HG02870 (cell line): ENCODE data around the gene MMS22L.

Experiments used
- ATAC-seq: cut with Tn5 transposase; IDR thresholded peaks from one replicate; pipeline ENCODE4 v1.9.1; 2021; ENCODE audit warnings: mild to moderate bottlenecking, moderate library complexity; ENCODE audit not compliant: unreplicated experiment

MMS22L gene

DNA sequence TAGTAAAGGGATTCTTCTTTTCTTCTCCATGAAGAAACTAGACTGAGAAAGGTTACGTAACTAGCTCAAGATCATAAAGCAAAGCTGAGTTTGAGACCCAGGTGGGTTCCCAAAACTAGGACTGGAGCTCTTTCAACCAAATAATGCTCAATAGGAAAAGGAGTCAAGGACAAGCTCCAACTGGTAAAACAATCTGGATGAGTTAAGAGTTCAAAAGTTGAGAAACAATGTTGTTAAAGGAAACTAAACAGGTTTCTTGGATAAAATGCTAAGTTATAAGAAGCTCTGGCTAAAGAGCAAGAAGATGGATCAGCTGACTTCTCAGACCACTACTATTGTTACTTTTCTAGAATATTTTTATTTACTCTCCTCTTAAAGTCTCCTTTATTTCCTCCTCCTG lies 137.3 kb downstream of the MMS22L start:
- ATAC-seq: no peak

DNA sequence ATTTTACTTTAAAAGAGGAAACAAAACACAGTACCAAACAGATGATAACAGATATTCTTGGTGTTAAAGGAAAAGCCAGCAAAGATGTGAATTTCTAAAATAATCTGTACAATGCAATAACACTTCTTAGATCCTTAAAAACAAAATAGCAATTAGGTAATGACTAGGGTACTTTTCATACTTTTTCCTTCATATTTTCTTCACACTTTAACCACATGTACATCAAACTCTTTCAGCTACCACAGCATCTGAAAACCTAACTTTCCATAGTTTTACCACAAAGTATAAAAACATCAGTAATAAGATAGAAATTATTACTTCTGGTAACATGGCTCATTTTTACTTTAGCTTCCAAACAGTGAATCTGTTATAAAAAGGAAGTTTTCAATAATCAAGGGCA lies 141.3 kb downstream of the MMS22L start:
- no peak for ATAC-seq

DNA sequence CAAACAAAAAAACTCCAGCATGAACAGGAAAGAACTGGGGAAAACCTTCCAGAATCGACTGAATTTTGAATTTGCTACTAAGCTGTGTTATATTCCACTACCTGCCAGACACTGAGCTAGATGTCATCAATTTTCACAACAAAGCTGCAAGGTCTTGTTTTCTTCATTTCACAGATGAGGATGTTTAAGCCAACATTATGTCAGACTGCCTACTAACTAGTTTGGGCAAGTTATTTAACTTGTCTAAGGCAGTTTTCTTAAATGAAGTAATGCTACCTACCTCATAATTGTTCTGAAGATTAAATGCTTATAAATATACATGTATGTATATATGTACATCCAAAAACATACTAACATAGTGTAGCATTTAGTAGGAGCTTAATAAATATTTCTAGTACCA lies 144.4 kb downstream of the MMS22L start:
- ATAC-seq: no peak

DNA sequence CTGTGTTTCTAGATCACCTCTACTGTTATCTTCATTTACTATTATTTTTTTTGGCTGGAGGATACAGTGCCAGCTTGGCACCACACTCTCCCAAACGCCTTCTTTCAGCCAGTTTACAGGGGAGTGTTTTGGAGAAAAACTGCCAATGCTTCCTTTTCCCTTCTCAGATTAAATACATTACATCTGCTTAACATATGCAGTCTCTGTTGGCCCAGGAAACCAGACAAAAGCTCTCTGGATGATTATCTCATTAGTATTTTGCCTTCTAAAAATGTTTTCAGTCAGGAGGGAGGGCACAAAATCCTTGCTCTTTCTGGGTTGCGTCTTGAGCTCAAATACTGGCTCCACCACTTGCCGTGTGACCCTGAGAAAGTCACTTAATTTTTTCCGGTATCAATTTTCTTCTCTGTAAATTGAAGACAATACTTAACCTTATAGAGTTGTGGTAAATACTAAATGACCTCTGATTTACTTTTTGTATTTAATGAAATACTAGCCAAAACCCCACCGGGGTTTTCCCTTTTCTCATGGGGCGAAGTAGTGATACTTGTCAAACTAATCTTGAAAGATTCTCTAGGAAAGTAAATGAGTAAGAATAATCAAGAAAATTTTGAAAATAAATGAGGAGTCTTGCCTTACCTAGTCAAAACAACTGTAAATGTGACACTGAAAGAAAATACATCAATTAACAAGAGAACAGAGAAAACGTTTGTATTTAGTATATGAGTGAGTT lies 146.2 kb downstream of the MMS22L start:
- ATAC-seq: peak; percentile 73

DNA sequence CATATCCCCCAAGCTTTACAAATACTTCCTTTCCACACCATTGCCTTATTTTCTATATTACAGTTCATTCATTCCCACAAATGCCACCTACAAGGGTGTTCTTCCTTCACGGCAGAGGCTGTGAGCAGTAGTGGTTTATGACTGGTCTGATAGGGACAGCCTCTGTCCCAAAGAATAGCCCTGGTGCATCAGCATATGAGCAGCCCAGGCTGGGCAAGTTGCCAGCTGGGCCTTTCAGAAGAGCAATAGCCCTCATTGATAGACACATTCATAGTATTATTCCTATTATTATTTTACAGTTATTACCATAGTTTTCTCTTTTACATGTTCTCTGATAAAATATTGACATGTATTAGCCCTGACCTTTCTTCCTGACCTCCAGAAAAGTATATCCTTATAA lies 149.9 kb downstream of the MMS22L start:
- ATAC-seq: no peak

DNA sequence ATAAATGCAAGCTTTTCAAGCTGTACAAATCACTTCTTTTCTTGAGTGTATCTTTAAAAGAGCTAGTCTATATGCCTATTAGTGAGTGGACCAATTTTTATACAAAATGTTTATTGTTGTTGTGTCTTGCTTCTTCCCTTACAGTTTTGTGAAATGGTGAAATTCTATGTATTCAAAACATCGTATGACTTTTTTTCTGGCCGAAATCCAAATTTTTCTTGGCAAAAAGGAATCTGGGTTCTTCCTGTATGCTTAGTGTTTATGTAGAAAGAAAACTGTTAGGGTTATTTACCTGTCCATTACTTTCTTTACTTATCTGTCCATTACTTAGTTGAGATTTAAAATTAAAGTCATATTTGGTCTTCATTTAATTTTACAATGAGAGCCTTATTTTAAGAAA lies 153.9 kb downstream of the MMS22L start:
- no peak for ATAC-seq

DNA sequence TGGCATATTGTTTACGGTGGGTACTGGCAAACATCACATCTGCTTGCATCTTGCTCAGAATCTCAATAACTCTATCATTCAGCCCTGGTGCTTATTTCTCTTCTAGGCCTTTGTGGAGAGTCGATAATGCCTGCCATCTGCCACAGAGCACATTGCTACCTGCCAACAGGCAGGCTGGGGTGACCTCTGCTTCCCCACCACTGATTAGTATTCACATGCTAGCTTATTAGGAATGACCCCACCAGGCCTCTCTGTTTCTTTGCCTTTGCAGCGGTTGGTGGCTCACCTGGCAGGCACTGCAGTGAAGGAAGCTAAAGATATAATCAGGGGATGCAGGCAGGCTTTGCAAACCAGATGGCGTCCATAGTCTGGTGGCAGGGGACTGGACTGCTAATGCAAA lies 154.5 kb downstream of the MMS22L start:
- no peak for ATAC-seq

DNA sequence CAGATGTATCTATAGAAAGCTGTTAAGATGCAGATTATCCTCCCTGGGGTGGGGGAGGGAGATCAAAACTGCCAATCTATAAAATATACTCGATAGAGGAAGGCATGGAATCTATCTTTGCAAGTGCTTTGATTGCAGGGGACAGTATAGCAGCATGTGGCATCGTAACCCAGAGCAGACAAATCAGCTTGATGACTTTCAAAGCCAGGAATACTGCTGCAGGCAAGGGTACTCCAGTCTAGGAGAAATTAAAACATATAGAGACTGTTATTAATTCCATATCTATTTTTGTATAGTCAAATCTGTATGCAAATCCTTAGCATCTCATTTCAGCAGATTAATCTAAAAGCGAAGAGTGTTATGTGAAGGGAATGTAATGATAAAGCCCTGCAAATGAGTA lies 159.4 kb downstream of the MMS22L start:
- ATAC-seq: no peak

DNA sequence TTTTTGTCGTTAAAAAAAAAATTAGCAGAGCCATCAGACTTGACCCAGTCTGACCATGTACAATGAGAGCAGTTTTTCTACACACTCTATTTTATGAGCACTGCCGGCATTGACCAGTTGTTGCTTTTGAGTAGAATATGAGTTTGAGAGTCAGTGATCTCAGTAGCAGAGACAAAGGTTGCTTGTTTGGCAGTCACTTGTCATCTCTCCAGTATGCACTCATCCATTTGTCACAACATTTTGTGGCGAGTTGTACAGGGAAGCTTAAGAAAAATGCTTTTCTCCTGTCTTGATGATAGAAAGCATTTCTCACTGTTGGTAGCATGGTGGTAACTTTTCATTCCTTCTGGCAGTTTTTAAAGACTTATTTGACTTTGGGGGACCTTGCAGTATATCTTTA lies 159.9 kb downstream of the MMS22L start:
- no peak for ATAC-seq

DNA sequence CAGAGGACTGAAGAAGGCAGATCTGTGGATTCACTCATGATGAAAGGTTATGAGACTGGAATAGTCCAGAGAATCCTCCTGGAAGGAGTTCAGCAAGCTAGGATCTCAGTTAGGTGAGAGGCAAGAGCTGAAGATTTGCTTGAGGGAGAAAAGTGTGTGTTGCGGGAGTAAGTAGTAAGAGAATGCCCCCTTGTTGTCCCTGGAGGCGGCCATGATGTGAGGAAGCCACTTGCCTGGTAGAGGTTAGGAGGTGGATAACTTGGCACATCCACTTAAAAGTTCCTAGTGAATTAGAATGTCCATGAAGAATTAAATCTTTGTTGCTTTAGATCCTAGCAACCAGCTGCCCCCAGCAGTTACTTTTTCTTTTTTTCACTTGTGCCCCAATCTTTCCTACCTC lies 162.5 kb downstream of the MMS22L start:
- no peak for ATAC-seq

DNA sequence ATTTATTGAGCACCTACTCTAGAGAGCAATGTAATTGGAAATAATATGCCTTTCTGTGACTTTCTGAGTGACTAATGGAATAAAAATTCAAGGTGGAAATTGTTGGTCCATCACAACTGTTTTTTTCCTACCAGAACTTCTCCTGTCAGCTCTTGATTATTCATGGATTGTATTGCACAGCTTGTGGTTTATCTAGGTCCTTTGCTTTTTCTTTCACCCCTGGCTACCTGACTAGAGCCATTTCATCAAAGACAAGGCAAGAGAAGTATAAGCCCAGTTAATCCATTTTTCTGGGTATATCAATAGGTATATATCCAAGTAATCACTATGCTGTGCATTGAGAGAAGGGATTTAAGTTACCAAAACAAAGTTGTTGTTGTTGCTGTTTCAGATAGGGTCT lies 168.4 kb downstream of the MMS22L start:
- no peak for ATAC-seq

DNA sequence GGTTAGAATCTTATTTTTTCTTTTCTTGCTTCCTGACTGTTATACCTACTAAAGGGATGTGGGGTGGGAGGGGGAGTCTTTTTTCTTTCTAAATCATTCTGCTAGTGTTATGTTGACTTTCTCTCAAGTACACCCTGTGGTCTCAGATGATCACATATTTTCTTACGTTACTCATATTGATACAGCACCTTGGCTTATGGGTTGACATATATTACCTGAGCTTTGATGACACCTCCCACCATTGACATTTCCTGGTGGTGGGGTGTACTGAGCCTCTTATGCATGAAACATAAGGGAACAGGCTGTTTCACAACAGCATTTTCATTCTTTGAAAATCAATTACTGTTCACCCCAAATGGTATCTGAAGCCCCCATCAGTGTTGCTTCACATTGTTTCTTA lies 169.8 kb downstream of the MMS22L start:
- ATAC-seq: no peak

DNA sequence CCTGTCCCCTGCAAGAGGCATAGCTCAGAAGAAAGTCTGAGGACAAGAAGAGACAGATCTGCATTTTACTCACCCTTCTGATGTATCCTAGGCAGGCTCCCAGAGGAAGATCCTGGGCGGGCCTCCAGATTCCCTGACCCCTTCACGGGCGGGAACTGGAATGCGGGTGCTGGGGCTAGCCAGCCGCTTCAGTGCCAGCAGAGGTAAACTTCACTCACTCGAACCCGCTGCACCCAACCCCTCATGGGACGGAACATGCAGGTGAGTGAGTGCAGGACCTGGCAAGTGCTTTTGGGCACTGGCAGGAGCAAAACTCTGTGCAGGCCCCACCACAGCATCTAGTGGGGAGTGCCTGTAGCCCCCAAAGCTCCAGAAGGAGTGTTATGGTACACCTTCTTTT lies 171.8 kb downstream of the MMS22L start:
- no peak for ATAC-seq

DNA sequence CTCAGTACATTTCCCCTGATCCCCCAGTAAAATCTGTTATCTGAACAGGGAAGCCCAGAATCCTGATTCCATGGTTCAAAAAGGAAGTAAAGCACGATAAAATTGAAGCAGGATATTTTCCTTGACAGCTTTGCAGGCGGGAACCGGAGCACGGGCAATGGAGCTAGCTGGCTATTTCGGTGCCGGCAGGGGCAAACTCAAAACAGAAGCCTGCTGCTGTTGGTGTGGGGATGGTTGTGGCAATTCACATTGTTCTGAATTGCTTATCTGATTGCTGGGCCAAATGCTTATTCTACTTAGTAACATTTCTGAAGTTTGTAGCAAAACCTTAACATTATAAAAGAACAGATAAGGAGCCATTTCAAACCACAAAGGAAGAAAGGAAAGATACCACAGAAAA lies 172.4 kb downstream of the MMS22L start:
- no peak for ATAC-seq

DNA sequence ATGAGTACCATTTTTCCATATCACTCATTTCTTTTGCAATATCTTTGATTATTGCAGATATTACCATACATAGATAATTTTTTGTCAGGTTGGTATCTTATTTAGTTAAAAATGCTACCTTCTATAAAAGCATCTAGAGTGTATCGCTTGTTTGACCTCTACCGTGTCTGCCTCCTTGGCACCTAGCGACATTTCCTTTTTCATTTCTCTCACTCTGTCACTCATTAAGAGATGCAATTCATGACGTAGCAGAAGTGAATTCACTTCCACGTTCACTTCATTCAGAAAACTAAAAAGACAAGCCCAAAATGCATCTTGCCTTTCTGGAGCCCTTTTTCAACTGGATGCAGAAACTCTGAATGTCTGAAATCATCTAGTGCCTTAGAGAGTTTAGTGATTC lies 172.9 kb downstream of the MMS22L start:
- ATAC-seq: no peak

DNA sequence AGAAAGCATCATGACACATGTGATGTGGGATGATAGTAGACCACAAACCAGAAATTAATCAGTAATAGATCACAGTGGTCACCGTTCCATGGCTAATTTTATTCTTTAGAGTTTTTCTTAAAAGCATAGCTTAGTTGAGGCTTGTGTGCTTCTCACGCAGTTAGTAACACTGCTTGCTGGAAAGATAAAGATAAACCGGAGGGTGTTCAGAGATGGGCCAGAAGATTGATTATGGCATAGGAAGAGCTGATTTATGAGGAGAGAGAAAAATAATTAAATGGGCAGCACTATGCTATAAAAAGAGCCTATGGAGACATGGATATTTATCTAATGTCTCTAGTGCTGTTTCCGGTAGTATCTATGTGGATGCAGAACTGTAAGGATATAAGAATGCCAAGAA lies 173.6 kb downstream of the MMS22L start:
- ATAC-seq: no peak

DNA sequence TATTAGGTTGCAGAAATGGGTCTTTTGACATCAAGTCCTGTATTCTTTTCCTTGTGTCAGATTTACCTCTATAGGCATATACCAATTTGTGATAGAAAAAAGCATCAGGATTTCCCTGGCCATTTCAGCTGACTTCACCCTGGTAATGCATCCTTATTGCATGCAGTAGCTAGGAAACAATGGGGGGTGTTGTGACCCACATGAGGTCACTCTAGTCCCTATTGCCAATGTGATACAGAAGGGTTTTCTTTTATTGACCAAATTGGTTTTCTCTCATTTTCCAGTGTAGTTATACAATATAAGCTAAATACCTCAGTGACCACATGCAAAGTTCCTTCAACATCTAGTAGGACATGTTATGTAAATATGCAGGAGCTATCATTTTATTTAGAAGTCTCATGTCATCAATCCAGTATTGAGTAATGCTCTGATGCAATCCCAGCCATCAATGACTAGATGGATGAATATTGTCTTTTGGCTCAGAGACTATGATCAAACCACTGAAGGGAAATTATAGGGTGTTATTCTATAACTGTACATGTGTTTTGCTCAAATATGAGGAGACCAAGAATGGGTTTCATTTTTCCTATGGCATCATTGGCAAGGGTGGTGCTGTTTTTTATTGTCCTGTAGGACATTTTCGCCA lies 180.7 kb downstream of the MMS22L start:
- no peak for ATAC-seq

DNA sequence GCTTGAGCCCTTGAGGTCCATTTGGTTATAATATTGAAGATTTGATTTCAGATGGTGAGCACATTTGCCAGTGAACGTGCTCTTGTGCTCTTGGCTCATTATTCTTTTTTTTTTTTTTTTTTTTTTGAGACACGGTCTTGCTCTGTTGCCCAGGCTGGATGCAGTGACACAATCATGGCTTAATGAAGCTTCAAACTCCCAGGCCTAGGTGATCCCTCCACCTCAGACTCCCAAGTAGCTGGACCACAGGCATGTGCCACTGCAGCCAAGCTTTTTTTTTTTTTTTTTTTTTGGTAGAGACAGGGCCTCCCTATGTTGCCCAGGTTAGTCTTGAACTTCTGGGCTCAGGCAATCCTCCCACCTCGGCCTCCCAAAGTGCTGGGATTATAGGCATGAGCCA lies 182.3 kb downstream of the MMS22L start:
- no peak for ATAC-seq

DNA sequence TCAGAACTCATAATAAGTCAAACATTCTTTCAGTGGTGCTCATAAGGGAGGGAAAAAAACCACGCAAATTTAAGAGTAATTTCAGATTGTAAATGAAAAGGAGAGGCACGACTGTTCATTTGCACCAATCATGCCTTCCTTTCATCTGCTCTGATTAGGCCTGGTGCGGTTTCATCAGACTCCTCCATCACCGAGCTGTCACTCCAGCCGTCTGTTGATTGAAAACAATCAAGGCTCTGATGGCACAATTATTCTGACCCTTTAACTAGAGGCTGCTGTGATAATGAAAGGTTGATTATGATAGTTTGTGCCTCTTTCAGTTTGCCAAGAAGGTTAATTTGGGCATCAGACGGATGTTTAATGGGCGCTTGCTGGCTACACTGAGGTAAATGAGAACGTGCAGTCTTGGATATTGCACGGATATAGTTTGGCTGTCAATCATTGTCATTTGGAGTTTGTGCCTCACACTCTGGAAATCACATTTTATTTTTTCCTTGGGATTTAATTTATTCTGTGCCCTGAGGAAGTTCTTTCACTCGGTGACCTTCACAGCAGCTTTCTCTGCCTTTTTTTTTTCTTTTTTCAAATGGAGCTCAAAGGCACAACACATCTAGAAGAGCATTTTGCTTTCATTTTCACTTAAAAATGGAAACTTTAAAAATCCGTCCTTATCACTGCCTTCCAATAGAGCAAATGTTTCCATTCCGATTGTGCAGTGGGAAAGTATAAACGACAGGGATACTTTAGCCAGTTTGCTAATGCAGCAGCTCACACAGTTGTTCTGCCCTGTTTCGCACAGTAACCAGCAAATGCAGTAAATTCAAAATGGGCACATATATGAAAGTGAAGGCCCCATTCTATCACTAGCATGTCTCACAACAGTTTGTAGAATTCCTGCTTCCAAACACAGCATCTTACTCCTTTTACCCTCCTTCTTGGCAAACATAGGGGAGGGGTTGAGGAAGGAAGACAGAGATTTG lies 185.7 kb downstream of the MMS22L start:
- no peak for ATAC-seq

DNA sequence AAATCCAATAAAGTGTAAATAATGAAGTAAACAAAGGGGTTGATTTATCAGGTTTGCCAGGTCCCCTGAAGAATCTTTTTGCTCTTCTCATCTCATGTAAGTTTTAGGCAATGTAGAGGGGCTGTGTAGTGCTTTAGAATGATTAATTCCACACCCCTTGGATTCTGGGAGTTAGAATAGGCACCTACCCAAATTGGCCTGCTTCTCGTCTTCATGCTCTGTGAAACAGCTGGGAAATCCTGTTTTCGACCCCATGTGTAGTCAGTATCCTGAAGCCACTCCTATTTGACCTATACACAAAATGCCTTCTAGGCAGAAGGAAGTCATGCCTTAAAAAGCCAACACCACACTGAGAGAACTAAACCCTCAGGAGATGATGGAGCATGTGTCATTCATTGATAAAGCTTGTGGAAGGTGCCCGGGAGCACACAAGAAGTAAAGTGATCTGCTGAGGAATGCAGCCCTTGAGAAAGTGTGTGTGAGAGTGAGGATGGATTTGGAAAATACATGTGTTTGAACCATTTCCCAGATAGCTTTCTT lies 187.6 kb downstream of the MMS22L start:
- ATAC-seq: no peak

DNA sequence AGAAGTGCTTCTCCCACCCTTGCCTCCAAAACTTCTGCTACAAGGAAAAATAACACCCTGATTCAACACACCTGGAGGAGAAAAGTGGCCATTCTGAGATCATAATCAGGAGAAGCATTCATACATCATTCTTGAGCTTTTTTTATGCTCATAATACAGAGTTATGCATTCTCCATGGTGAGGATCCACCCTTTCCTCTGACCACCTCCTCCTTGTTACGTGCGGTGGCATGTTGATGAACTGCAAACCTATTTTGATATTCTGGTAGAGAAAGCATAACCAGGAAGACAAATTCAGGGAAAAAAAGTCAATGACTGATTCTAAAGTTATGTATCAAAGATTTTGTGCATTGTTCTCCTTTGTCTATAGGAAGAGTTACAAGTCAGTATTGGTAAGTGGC lies 188.6 kb downstream of the MMS22L start:
- no peak for ATAC-seq
